HCT116 (cell line): ENCODE results near the gene SLC19A1. TPM values are rescaled to one million over a fixed set of nuclear protein-coding genes. Genes with fewer than 3 reads are reported as not detected.
A peak's percentile ranks its signal among the peaks of the same experiment; 100 is the strongest.

Experiments used
- ATAC-seq: fragments of 200-7000 bp; cut with Tn5 transposase; 2 replicates; pipeline ENCODE4 v1.9.1; 2020; ENCODE audit warnings: mild to moderate bottlenecking, moderate library complexity
- BruUV-seq: library from RNA; stranded (reverse); fragments of 400-500 nt; replicated peaks from 2 replicates; lab custom pipeline; 2021; lab: Mats Ljungman, UMichigan
- CTCF ChIA-PET: fragments of 300-600 bp; sonication (Branson Sonifier 250); formaldehyde crosslinking; loops from one replicate; lab custom pipeline; 2021; ENCODE audit warnings: antibody characterized with exemption; lab: Charles Lee
- POLR2A ChIA-PET: fragments of 300-600, 350-600 bp; sonication (Branson Sonifier 250); formaldehyde crosslinking; loops from one replicate; lab custom pipeline; 2021; ENCODE audit warnings: antibody characterized with exemption; lab: Charles Lee
- RAD21 ChIA-PET, 2 experiments: fragments of 300-600 bp; sonication (Branson Sonifier 250); formaldehyde crosslinking; loops; one replicate each; lab custom pipeline; 2023; ENCODE audit warnings: low total read pairs in 2 of 2; ENCODE audit not compliant: uncharacterized antibody in 2 of 2, unreplicated experiment in 2 of 2, low non-redundant PET in 1 of 2; lab: Charles Lee
- DNase-seq: peaks from one replicate; pipeline ENCODE4 v3.0.0-alpha.2; 2010; ENCODE audit warnings: low read depth, low spot score
- H2AFZ ChIP-seq: fragments of 200-600 bp; shearing (Covaris generic), sonication (generic); 2 replicates; pipeline ENCODE4 v1.6.1; 2017; ENCODE audit warnings: low read depth, mixed run types, mixed read lengths, antibody characterized with exemption, low read length; ENCODE audit not compliant: poor library complexity, severe bottlenecking
- H3K27ac ChIP-seq: 2 replicates; pipeline ENCODE4 v1.5.1; 2012; ENCODE audit warnings: low read depth, low read length
- H3K27me3 ChIP-seq: fragments of 200-600 bp; sonication (generic); 2 replicates; pipeline ENCODE4 v1.6.1; 2016; ENCODE audit warnings: mixed run types, low read length, mixed read lengths; ENCODE audit not compliant: insufficient read depth
- H3K36me3 ChIP-seq, 2 experiments: fragments of 200-500 bp in 1 of 2; fragments of 200-600 bp in 1 of 2; sonication (Bioruptor generic) in 1 of 2; sonication (generic) in 1 of 2; 2 replicates each; pipeline versions ENCODE4 v1.5.1 to v1.6.1; 2014 to 2016; ENCODE audit warnings: low read length in 2 of 2, inconsistent platforms in 1 of 2, mixed read lengths in 1 of 2, mixed run types in 1 of 2; ENCODE audit not compliant: insufficient read depth in 2 of 2, control insufficient read depth in 1 of 2
- H3K4me1 ChIP-seq, 2 experiments: fragments of 200-600 bp in 1 of 2; sonication (generic) in 1 of 2; 2 replicates each; pipeline versions ENCODE4 v1.5.1 to v1.6.1; 2012 to 2017; ENCODE audit warnings: low read length in 2 of 2, inconsistent platforms in 1 of 2, mild to moderate bottlenecking in 1 of 2, mixed read lengths in 1 of 2, mixed run types in 1 of 2, moderate library complexity in 1 of 2; ENCODE audit not compliant: insufficient read depth in 2 of 2, control insufficient read depth in 1 of 2
- H3K4me2 ChIP-seq: fragments of 200-600 bp; sonication (generic); 2 replicates; pipeline ENCODE4 v1.6.1; 2017; ENCODE audit warnings: mixed run types, low read length, mixed read lengths
- H3K4me3 ChIP-seq, 2 experiments: fragments of 200-600 bp in 1 of 2; sonication (generic) in 1 of 2; replicated peaks in 1 of 2; 2 replicates each; pipeline ENCODE4 v1.5.1; 2011 to 2016; ENCODE audit warnings: low read length in 2 of 2, control low read depth in 1 of 2, low read depth in 1 of 2, mild to moderate bottlenecking in 1 of 2, mixed read lengths in 1 of 2, mixed run types in 1 of 2
- H3K79me2 ChIP-seq: fragments of 200-600 bp; sonication (generic); 2 replicates; pipeline ENCODE4 v1.6.1; 2017; ENCODE audit warnings: mild to moderate bottlenecking, mixed run types, low read length, moderate library complexity, mixed read lengths; ENCODE audit not compliant: insufficient read depth
- H3K9ac ChIP-seq: fragments of 200-600 bp; sonication (generic); 2 replicates; pipeline ENCODE4 v1.6.1; 2016; ENCODE audit warnings: low read length, mixed read lengths
- H3K9me2 ChIP-seq: fragments of 200-600 bp; sonication (generic), shearing (Covaris generic); 2 replicates; pipeline ENCODE4 v1.6.1; 2017; ENCODE audit warnings: mixed run types, mild to moderate bottlenecking, moderate library complexity; ENCODE audit not compliant: insufficient read depth
- H3K9me3 ChIP-seq, 2 experiments: fragments of 200-500 bp in 1 of 2; fragments of 200-600 bp in 1 of 2; sonication (Bioruptor generic) in 1 of 2; sonication (generic) in 1 of 2; 2 replicates each; pipeline ENCODE4 v1.6.1; 2014 to 2017; ENCODE audit warnings: low read length in 2 of 2, mixed read lengths in 2 of 2, inconsistent platforms in 1 of 2, low read depth in 1 of 2, mild to moderate bottlenecking in 1 of 2, mixed run types in 1 of 2, moderate library complexity in 1 of 2; ENCODE audit not compliant: control insufficient read depth in 1 of 2, insufficient read depth in 1 of 2
- H4K20me1 ChIP-seq: fragments of 200-600 bp; sonication (generic), shearing (Covaris generic); 2 replicates; pipeline ENCODE4 v1.6.1; 2017; ENCODE audit warnings: mixed run types, mild to moderate bottlenecking, moderate library complexity; ENCODE audit not compliant: insufficient read depth
- CEBPB ChIP-seq: IDR thresholded peaks from 2 replicates; pipeline ENCODE4 v1.6.1; 2012; ENCODE audit warnings: low read depth
- EGR1 ChIP-seq: IDR thresholded peaks from 2 replicates; pipeline ENCODE4 v1.6.1; 2012; ENCODE audit warnings: low read depth
- ELF1 ChIP-seq: IDR thresholded peaks from 2 replicates; pipeline ENCODE4 v1.6.1; 2012; ENCODE audit warnings: low read depth, borderline replicate concordance
- EZH2 ChIP-seq: fragments of 200-600 bp; sonication (generic); IDR thresholded peaks from 2 replicates; pipeline ENCODE4 v1.6.1; 2017; ENCODE audit warnings: antibody characterized with exemption, mixed run types
- JUND ChIP-seq: IDR thresholded peaks from 2 replicates; pipeline ENCODE4 v1.6.1; 2012
- POLR2AphosphoS5 ChIP-seq: IDR thresholded peaks from 2 replicates; pipeline ENCODE4 v1.6.1; 2011; ENCODE audit warnings: mild to moderate bottlenecking, low read depth, low read length, moderate library complexity
- SIN3A ChIP-seq: IDR thresholded peaks from 2 replicates; pipeline ENCODE4 v1.6.1; 2012; ENCODE audit warnings: low read depth
- SRF ChIP-seq: IDR thresholded peaks from 2 replicates; pipeline ENCODE4 v1.6.1; 2012; ENCODE audit warnings: low read depth
- YY1 ChIP-seq: IDR thresholded peaks from 2 replicates; pipeline ENCODE4 v1.6.1; 2011; ENCODE audit warnings: low read length, low read depth, moderate library complexity, mild to moderate bottlenecking; ENCODE audit not compliant: insufficient replicate concordance; ENCODE audit errors: extremely low read depth
- intact Hi-C: fragments of 100-400 bp; cut with micrococcal nuclease; formaldehyde crosslinking; loops from 2 replicates; pipeline ENCODE4 v1.10.0; 2022
- total RNA-seq: library from RNA; stranded (reverse); gene quantifications from one replicate; pipeline ENCODE4 v1.2.1, GENCODE V29; 2021; ENCODE audit not compliant: unreplicated experiment
- TF ChIP-seq, protein P1 (sequence below): IDR thresholded peaks from 2 replicates; pipeline ENCODE4 v1.6.1; 2012
- TF ChIP-seq, protein P2 (sequence below), 3 experiments: fragments of 200-600 bp in 1 of 3; sonication (generic) in 1 of 3; IDR thresholded peaks in 2 of 3; conservative IDR thresholded peaks in 1 of 3; 2 replicates each; pipeline ENCODE4 v1.5.1; 2012 to 2017; ENCODE audit warnings: low read depth in 2 of 3, low read length in 2 of 3, antibody characterized with exemption in 1 of 3, borderline replicate concordance in 1 of 3, control low read depth in 1 of 3, mild to moderate bottlenecking in 1 of 3, mixed read lengths in 1 of 3, mixed run types in 1 of 3, moderate library complexity in 1 of 3; ENCODE audit not compliant: insufficient read depth in 1 of 3
- TF ChIP-seq, protein P3 (sequence below): IDR thresholded peaks from 2 replicates; pipeline ENCODE4 v1.6.1; 2011; ENCODE audit warnings: mild to moderate bottlenecking, low read length, moderate library complexity; ENCODE audit not compliant: insufficient replicate concordance; ENCODE audit errors: extremely low read depth
- TF ChIP-seq, protein P4 (sequence below): IDR thresholded peaks from 2 replicates; pipeline ENCODE4 v1.6.1; 2012

The SLC19A1 gene
- total RNA-seq, 1 experiment from 2014 or later, result 50.2 TPM

DNA sequence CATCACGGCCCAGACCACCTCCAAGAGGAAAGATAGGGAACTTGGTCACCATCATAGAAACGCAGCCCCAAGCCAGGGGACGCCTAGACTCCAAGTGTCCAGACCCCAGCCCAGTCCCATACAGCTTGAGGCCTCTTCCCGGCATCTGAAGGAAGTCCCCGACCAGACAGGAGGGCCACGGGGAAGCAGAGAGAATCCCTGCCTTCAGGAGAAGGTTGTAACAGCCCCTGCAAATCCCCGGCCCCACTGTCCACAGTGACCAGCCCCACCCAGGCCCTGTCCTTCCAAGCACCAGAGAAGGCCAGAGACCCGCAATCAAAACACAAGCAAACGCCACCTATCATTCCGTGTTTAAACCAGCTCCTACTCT lies 1.7 kb downstream of the SLC19A1 start:
- H4K20me1 ChIP-seq, result no peaks in the 10 kb centered on the region
- BruUV-seq, result no TSS peak
- no peak overlapping the region for H2AFZ ChIP-seq
- no peaks in the 10 kb centered on the region for H3K9me2 ChIP-seq
- H3K27me3 ChIP-seq, result no peaks in the 10 kb centered on the region
- DNase-seq (no peak), ATAC-seq (no peak)
- RAD21 ChIA-PET, result no interaction called here
- intact Hi-C loops, result no loop called here
- no peaks in the 10 kb centered on the region for H3K9me3 ChIP-seq
- H3K4me3 ChIP-seq, result peak overlapping the region; percentile 70 to 92
- POLR2A ChIA-PET, result no interaction called here
- CTCF ChIA-PET, result no interaction called here
- TF ChIP-seq, protein P1, sequence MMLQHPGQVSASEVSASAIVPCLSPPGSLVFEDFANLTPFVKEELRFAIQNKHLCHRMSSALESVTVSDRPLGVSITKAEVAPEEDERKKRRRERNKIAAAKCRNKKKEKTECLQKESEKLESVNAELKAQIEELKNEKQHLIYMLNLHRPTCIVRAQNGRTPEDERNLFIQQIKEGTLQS, result no peak
- peak overlapping the region; percentile 99 for H3K4me2 ChIP-seq
- peak overlapping the region; percentile 97 for H3K9ac ChIP-seq
- peaks cover 0 to 15% of the 10 kb centered on the region in 2 experiments; a peak in 2 of 4 replicates for H3K36me3 ChIP-seq
- peak overlapping the region; percentile 63; the same call in 1 of the 2 replicates for H3K27ac ChIP-seq
- H3K4me1 ChIP-seq, result peaks cover 4 to 18% of the 10 kb centered on the region in 2 experiments
- peaks cover 57% of the 10 kb centered on the region for H3K79me2 ChIP-seq

DNA sequence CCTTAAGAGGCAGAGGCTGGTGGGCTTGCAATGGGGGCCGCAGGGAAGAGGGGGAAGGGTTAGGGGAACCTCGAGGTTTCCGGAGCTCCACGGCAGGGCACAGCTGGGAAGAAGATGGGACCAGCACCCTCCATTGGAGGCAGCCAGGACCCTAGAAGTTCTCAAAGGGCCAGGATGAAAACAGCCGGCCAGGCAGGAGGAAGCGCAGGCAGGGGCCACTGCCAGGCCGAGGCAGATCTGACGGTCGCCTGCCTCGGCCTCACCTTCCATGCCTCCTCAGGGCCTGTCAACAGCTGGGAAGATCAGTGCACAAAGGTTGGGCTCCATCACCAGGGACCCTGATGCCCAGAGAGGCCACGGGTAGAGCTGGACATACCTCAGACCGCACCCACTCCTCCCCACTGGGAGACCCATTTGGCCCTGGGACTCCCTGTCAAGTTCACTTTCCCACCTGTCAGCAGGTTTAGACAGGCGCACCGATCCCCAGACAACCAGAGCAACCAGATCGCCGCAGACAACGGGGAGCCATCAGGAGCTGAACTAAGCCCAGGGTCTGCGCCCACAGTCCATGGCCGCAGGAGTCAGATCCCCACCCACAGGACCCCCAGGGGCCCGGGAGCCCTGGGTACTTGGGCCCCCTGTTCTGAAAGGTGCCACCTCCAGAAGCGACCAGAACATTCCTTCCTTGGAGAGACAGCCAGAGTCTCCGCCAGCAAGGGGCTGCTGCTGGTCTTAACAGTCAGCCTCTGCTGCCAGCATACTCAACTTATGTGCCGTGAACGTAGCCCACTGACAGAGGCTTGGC lies 2.2 kb downstream of the SLC19A1 start:
- H3K4me3 ChIP-seq, result no peak overlapping the region
- ChIA-PET POLR2A (no interaction called here), RAD21 (no interaction called here), CTCF (no interaction called here)
- H3K36me3 ChIP-seq, result peaks cover 0 to 19% of the 10 kb centered on the region in 2 experiments; a peak in 2 of 4 replicates
- no peaks in the 10 kb centered on the region for H3K9me2 ChIP-seq
- peak overlapping the region; percentile 97; the same call in 1 of the 2 replicates for H3K9ac ChIP-seq
- no peaks in the 10 kb centered on the region for H4K20me1 ChIP-seq
- peaks cover 62% of the 10 kb centered on the region for H3K79me2 ChIP-seq
- no peak overlapping the region for H2AFZ ChIP-seq
- no peaks in the 10 kb centered on the region for H3K9me3 ChIP-seq
- peaks cover 4 to 18% of the 10 kb centered on the region in 2 experiments for H3K4me1 ChIP-seq
- H3K27me3 ChIP-seq, result no peaks in the 10 kb centered on the region
- H3K4me2 ChIP-seq, result peak overlapping the region; percentile 99
- ATAC-seq (no peak), DNase-seq (no peak)
- BruUV-seq, result no TSS peak
- intact Hi-C loops, result no loop called here
- H3K27ac ChIP-seq, result no peak overlapping the region
- TF ChIP-seq, protein P2, sequence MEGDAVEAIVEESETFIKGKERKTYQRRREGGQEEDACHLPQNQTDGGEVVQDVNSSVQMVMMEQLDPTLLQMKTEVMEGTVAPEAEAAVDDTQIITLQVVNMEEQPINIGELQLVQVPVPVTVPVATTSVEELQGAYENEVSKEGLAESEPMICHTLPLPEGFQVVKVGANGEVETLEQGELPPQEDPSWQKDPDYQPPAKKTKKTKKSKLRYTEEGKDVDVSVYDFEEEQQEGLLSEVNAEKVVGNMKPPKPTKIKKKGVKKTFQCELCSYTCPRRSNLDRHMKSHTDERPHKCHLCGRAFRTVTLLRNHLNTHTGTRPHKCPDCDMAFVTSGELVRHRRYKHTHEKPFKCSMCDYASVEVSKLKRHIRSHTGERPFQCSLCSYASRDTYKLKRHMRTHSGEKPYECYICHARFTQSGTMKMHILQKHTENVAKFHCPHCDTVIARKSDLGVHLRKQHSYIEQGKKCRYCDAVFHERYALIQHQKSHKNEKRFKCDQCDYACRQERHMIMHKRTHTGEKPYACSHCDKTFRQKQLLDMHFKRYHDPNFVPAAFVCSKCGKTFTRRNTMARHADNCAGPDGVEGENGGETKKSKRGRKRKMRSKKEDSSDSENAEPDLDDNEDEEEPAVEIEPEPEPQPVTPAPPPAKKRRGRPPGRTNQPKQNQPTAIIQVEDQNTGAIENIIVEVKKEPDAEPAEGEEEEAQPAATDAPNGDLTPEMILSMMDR (IDR thresholded peaks at IDR 0.05 in 2 of 3, conservative IDR thresholded peaks at IDR 0.05 in 1 of 3; ENCODE audit: borderline replicate concordance in 1 of 3, insufficient read depth in 1 of 3, low read depth in 2 of 3, low read length in 2 of 3), result no peak
- TF ChIP-seq EGR1, result no peak
- TF ChIP-seq POLR2AphosphoS5, result no peak
- TF ChIP-seq SIN3A, result no peak
- TF ChIP-seq, protein P3, sequence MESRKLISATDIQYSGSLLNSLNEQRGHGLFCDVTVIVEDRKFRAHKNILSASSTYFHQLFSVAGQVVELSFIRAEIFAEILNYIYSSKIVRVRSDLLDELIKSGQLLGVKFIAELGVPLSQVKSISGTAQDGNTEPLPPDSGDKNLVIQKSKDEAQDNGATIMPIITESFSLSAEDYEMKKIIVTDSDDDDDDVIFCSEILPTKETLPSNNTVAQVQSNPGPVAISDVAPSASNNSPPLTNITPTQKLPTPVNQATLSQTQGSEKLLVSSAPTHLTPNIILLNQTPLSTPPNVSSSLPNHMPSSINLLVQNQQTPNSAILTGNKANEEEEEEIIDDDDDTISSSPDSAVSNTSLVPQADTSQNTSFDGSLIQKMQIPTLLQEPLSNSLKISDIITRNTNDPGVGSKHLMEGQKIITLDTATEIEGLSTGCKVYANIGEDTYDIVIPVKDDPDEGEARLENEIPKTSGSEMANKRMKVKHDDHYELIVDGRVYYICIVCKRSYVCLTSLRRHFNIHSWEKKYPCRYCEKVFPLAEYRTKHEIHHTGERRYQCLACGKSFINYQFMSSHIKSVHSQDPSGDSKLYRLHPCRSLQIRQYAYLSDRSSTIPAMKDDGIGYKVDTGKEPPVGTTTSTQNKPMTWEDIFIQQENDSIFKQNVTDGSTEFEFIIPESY, result no peak
- TF ChIP-seq JUND, result no peak
- TF ChIP-seq EZH2, result no peak
- no peak for TF ChIP-seq ELF1
- TF ChIP-seq, protein P4, sequence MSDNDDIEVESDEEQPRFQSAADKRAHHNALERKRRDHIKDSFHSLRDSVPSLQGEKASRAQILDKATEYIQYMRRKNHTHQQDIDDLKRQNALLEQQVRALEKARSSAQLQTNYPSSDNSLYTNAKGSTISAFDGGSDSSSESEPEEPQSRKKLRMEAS, result no peak
- no peak for TF ChIP-seq SRF
- TF ChIP-seq YY1, result no peak
- no peak for TF ChIP-seq CEBPB
